ENCODE data around the gene TBC1D2. TPM values are rescaled to one million over a fixed set of nuclear protein-coding genes. Genes with fewer than 3 reads are reported as not detected.

Gene TBC1D2
- total and polyA plus RNA-seq, 2 of the 13 experiments (the other 11 are each of a cell fraction or from before 2014, with no cell fraction given): 2.0 to 2.8 TPM

DNA sequence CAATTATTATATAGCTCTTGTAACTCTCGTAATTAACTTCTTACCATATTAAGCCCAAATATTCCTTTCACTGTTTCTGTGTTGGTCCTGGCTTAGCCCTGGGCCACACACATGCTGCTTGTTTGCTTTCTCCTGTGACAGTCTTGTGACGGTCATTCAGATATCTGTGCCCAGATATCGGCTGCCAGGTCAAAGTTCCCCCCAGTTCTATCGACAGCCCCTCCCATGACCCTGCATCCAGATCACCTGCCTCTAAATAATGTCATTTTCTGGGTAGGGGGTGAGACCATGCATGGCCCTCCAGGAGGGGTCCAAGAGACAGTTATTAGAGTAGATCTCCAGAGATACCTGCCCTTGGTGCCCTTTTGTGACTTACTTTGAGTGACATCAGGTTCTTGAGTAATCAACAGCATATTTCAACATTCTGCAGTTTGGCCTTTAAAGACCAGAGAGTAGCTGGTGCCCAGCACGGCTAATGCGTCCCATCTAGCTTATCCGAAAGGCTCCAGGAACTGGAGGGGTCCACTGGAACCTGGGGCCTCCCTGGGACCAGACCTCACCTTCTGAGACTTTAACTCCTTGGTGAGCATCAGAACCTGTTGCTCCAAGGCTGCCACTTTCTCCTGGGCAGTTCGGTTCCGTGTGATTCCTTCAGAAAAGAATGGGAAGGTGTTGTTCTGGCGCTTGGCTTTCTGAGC, 26.9 kb downstream of the TBC1D2 start (continued):
- TF ChIP-seq DMTF1 (CRISPR knock-in tag; IDR thresholded peaks at IDR 0.05) (no peak), SRY (CRISPR knock-in tag; IDR thresholded peaks at IDR 0.05) (no peak), TRAFD1 (CRISPR knock-in tag; IDR thresholded peaks at IDR 0.05; ENCODE audit: borderline replicate concordance) (no peak), ZNF510 (CRISPR knock-in tag; IDR thresholded peaks at IDR 0.05; ENCODE audit: low read depth) (0 out of 2 replicates have a peak, but pooled peaks have one; percentile 43), ONECUT2 (CRISPR knock-in tag; IDR thresholded peaks at IDR 0.05) (peak; percentile 48; the same call in 1 of the 2 replicates), NFE2 (CRISPR knock-in tag; IDR thresholded peaks at IDR 0.05) (no peak), MEF2D (CRISPR knock-in tag; IDR thresholded peaks at IDR 0.05) (no peak), MBD4 (IDR thresholded peaks at IDR 0.05; ENCODE audit: borderline replicate concordance, low read length) (no peak), HES4 (CRISPR knock-in tag; IDR thresholded peaks at IDR 0.05; ENCODE audit: borderline replicate concordance) (no peak), HOXA5 (CRISPR knock-in tag; IDR thresholded peaks at IDR 0.05) (peak; percentile 38; the same call in 1 of the 2 replicates), ZNF720 (CRISPR knock-in tag; IDR thresholded peaks at IDR 0.05) (no peak), FOXA1 (IDR thresholded peaks at IDR 0.05) (no peak), FOXA1 (CRISPR knock-in tag; IDR thresholded peaks at IDR 0.05) (peak; percentile 47; the same call in 1 of the 2 replicates), KAT8 (CRISPR knock-in tag; IDR thresholded peaks at IDR 0.05) (no peak), ZNF776 (CRISPR knock-in tag; IDR thresholded peaks at IDR 0.05) (no peak), PPARG (CRISPR knock-in tag; conservative IDR thresholded peaks at IDR 0.05) (peak; percentile 40; the same call in 1 of the 2 replicates), POLR2AphosphoS2 (IDR thresholded peaks at IDR 0.05; ENCODE audit: low read depth, low read length) (no peak), SP1 (IDR thresholded peaks at IDR 0.05) (no peak), SP1 (CRISPR knock-in tag; IDR thresholded peaks at IDR 0.05) (no peak), FOXO4 (CRISPR knock-in tag; conservative IDR thresholded peaks at IDR 0.05) (no peak), RAD21 (CRISPR knock-in tag; IDR thresholded peaks at IDR 0.05) (0 out of 2 replicates have a peak, but pooled peaks have one; percentile 7), HDAC6 (IDR thresholded peaks at IDR 0.05; ENCODE audit: low read depth, low read length) (no peak)
- TF ChIP-seq, protein P1, sequence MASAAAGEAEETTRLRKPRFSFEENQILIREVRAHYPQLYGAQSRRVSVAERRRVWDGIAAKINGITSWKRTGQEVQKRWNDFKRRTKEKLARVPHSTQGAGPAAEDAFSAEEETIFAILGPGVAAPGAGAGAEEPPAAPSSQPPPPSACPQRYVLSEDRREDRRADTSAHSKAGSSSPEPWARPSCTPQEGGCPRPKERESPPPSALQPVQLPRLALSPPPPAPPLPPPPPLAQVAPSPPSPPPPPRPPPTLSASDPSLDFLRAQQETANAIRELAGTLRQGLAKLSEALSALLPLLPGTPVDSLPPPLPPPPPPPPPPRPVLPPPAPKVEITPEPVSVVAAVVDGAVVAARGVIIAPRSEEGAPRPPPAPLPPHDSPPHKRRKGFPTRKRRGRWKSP (CRISPR knock-in tag; IDR thresholded peaks at IDR 0.05): 0 out of 2 replicates have a peak, but pooled peaks have one; percentile 34
- TF ChIP-seq, protein P2, sequence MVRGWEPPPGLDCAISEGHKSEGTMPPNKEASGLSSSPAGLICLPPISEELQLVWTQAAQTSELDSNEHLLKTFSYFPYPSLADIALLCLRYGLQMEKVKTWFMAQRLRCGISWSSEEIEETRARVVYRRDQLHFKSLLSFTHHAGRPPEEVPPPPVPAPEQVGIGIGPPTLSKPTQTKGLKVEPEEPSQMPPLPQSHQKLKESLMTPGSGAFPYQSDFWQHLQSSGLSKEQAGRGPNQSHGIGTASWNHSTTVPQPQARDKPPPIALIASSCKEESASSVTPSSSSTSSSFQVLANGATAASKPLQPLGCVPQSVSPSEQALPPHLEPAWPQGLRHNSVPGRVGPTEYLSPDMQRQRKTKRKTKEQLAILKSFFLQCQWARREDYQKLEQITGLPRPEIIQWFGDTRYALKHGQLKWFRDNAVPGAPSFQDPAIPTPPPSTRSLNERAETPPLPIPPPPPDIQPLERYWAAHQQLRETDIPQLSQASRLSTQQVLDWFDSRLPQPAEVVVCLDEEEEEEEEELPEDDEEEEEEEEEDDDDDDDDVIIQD (CRISPR knock-in tag; IDR thresholded peaks at IDR 0.05; ENCODE audit: low read depth): no peak

All from HepG2 (cell line).